ENCODE data around the gene SLC22A13.

SLC22A13 gene

GRCh38 chr3:38323060-38323459 lies 57.4 kb downstream of the SLC22A13 start:
- no peak for TF ChIP-seq CTCF (IDR thresholded peaks at IDR 0.05; ENCODE audit: extremely low read depth, missing control alignments)
- DNase-seq (ENCODE audit: low spot score) = no peak

- no peak for TF ChIP-seq CTCF (IDR thresholded peaks at IDR 0.05; ENCODE audit: extremely low read depth, missing control alignments)
- no peak for DNase-seq (ENCODE audit: low spot score)
These were observed 59.6 kb downstream of the SLC22A13 start for GRCh38 chr3:38325256-38325655.

GRCh38 chr3:38327335-38328009 lies 61.9 kb downstream of the SLC22A13 start:
- DNase-seq (ENCODE audit: low spot score) = no peak
- TF ChIP-seq CTCF (IDR thresholded peaks at IDR 0.05; ENCODE audit: extremely low read depth, missing control alignments) = no peak

All from GM20000 (cell line).